ENCODE measurements around the gene PAX6. TPM values are rescaled to one million over a fixed set of nuclear protein-coding genes. Genes with fewer than 3 reads are reported as not detected.

PAX6 gene
- total RNA-seq, 2 experiments from 2014 or later, result not detected

DNA sequence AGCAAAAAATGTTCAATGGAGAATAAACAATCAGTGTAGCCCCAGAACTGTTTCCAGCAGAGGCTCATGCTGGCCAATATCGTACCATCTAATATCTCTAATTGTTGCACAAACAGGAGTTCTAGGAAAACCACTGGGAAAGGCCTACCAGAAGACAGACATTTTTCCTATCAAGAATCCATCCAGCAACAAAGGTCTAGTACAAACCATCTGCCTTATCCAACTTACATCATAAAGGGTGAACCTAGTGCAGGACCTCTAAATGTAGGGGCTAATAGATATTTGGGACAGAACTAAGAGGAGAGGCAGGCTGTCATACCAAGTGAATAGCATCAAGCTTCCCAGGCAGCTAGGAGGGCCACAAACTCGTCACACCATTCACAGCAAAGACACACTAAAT, 18.7 kb downstream of the PAX6 start:
- CTCF ChIA-PET (ENCODE audit: unreplicated experiment), result no interaction called here
- no TSS peak for BruUV-seq (replicated peaks)

DNA sequence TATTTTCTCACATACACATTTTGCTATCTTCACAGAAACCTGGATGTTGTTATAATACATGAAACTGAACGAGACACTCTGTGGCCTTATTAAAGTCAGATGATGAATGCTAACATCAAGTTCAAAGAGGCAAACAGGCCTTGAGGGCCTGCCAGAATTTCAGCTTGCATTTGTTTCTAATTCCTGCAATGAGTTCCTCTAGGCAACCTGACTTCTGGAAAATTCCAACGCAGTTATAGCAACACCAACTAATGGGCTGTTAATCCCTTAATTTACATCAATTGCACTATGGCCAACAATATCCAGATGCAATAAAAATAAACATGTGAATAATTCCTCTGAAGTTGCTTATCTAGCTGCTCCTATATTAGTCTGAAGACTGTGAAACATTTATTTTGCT, 19.1 kb downstream of the PAX6 start:
- CTCF ChIA-PET (ENCODE audit: unreplicated experiment), result no interaction called here
- H3K9me3 ChIP-seq (ENCODE audit: low read length), result no peaks in the 10 kb centered on the region

More for the DNA sequence above, 18.7 kb downstream of the PAX6 start:
- Histone ChIP-seq H3K4me3 (ENCODE audit: low read depth, low read length, poor library complexity, severe bottlenecking) (no peak overlapping the region), H3K9me3 (ENCODE audit: low read length) (no peaks in the 10 kb centered on the region), H3K9me2 (ENCODE audit: insufficient read depth, low read length) (no peaks in the 10 kb centered on the region), H3K79me2 (ENCODE audit: insufficient read depth, low read depth, low read length) (no peaks in the 10 kb centered on the region), H4K20me1 (ENCODE audit: insufficient read depth, low read length) (no peaks in the 10 kb centered on the region), H3K4me2 (ENCODE audit: low read length) (no peak overlapping the region), H2AFZ (ENCODE audit: low read length) (no peak overlapping the region), H3K36me3 (ENCODE audit: insufficient read depth, low read length) (no peaks in the 10 kb centered on the region), H3K27ac (ENCODE audit: low read depth, low read length, poor library complexity, severe bottlenecking) (no peak overlapping the region), H3K4me1 (ENCODE audit: insufficient read depth, low read length, poor library complexity, severe bottlenecking) (no peaks in the 10 kb centered on the region)
- intact Hi-C loops (cut with micrococcal nuclease; ENCODE audit: unreplicated experiment), result no loop called here
- POLR2A ChIA-PET, result no interaction called here
- no peak for TF ChIP-seq EZH2phosphoT487 (IDR thresholded peaks at IDR 0.05; ENCODE audit: borderline replicate concordance, low read depth, low read length)
- TF ChIP-seq, protein P1, sequence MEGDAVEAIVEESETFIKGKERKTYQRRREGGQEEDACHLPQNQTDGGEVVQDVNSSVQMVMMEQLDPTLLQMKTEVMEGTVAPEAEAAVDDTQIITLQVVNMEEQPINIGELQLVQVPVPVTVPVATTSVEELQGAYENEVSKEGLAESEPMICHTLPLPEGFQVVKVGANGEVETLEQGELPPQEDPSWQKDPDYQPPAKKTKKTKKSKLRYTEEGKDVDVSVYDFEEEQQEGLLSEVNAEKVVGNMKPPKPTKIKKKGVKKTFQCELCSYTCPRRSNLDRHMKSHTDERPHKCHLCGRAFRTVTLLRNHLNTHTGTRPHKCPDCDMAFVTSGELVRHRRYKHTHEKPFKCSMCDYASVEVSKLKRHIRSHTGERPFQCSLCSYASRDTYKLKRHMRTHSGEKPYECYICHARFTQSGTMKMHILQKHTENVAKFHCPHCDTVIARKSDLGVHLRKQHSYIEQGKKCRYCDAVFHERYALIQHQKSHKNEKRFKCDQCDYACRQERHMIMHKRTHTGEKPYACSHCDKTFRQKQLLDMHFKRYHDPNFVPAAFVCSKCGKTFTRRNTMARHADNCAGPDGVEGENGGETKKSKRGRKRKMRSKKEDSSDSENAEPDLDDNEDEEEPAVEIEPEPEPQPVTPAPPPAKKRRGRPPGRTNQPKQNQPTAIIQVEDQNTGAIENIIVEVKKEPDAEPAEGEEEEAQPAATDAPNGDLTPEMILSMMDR (conservative IDR thresholded peaks at IDR 0.05; ENCODE audit: low read length), result no peak
- no peak for DNase-seq (ENCODE audit: low spot score)

DNA sequence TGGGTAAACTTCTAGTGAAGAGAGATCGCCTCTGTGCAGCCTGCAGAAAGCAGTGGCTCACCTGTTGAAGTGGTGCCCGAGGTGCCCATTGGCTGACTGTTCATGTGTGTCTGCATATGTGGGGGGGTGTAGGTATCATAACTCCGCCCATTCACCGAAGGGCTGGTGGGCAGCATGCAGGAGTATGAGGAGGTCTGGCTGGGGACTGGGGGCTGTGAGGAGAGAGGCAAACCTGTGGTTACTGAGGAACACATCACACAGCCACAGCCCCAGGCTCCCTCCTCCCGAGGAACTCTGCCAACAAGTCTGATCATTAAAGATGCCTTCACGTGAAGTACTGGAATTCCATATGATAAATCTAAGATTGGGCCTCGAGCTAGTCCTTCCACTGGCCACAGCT, 20.5 kb downstream of the PAX6 start:
- Histone ChIP-seq H3K79me2 (ENCODE audit: insufficient read depth, low read depth, low read length) (no peaks in the 10 kb centered on the region), H3K4me2 (ENCODE audit: low read length) (no peak overlapping the region), H4K20me1 (ENCODE audit: insufficient read depth, low read length) (no peaks in the 10 kb centered on the region), H3K4me3 (ENCODE audit: low read depth, low read length, poor library complexity, severe bottlenecking) (no peak overlapping the region), H3K9me2 (ENCODE audit: insufficient read depth, low read length) (no peaks in the 10 kb centered on the region), H3K36me3 (ENCODE audit: insufficient read depth, low read length) (no peaks in the 10 kb centered on the region), H3K9me3 (ENCODE audit: low read length) (no peaks in the 10 kb centered on the region), H3K27ac (ENCODE audit: low read depth, low read length, poor library complexity, severe bottlenecking) (no peak overlapping the region), H3K4me1 (ENCODE audit: insufficient read depth, low read length, poor library complexity, severe bottlenecking) (no peaks in the 10 kb centered on the region), H2AFZ (ENCODE audit: low read length) (no peak overlapping the region)
- no peak for DNase-seq (ENCODE audit: low spot score)
- ChIA-PET POLR2A (no interaction called here), CTCF (ENCODE audit: unreplicated experiment) (no interaction called here)
- intact Hi-C loops (cut with micrococcal nuclease; ENCODE audit: unreplicated experiment), result no loop called here
- no TSS peak for BruUV-seq (replicated peaks)
- no peak for TF ChIP-seq EZH2phosphoT487 (IDR thresholded peaks at IDR 0.05; ENCODE audit: borderline replicate concordance, low read depth, low read length)
- TF ChIP-seq, protein P1 (conservative IDR thresholded peaks at IDR 0.05; ENCODE audit: low read length), result no peak

More for the DNA sequence above, 19.1 kb downstream of the PAX6 start:
- DNase-seq (ENCODE audit: low spot score), result no peak
- POLR2A ChIA-PET, result no interaction called here
- Histone ChIP-seq H3K4me2 (ENCODE audit: low read length) (no peak overlapping the region), H4K20me1 (ENCODE audit: insufficient read depth, low read length) (no peaks in the 10 kb centered on the region), H3K36me3 (ENCODE audit: insufficient read depth, low read length) (no peaks in the 10 kb centered on the region), H3K27ac (ENCODE audit: low read depth, low read length, poor library complexity, severe bottlenecking) (no peak overlapping the region), H3K4me3 (ENCODE audit: low read depth, low read length, poor library complexity, severe bottlenecking) (no peak overlapping the region), H2AFZ (ENCODE audit: low read length) (no peak overlapping the region), H3K79me2 (ENCODE audit: insufficient read depth, low read depth, low read length) (no peaks in the 10 kb centered on the region), H3K4me1 (ENCODE audit: insufficient read depth, low read length, poor library complexity, severe bottlenecking) (no peaks in the 10 kb centered on the region), H3K9me2 (ENCODE audit: insufficient read depth, low read length) (no peaks in the 10 kb centered on the region)
- intact Hi-C loops (cut with micrococcal nuclease; ENCODE audit: unreplicated experiment), result no loop called here
- no peak for TF ChIP-seq EZH2phosphoT487 (IDR thresholded peaks at IDR 0.05; ENCODE audit: borderline replicate concordance, low read depth, low read length)
- TF ChIP-seq, protein P1 (conservative IDR thresholded peaks at IDR 0.05; ENCODE audit: low read length), result no peak
- no TSS peak for BruUV-seq (replicated peaks)

All from OCI-LY7 (cell line).